GM12878 (cell line): ENCODE measurements around the gene EXOSC10. TPM values are rescaled to one million over a fixed set of nuclear protein-coding genes. Genes with fewer than 3 reads are reported as not detected.
"Not testable (repeated sequence)": the region's sequence is repeated elsewhere in the genome, so short reads cannot be mapped to it uniquely, and the experiment has no call there.

ENCODE experiments used
- ATAC-seq: fragments of 200-7000 bp; cut with Tn5 transposase; 3 replicates; pipeline ENCODE4 v1.9.1; 2020; ENCODE audit warnings: mild to moderate bottlenecking, moderate library complexity
- BruUV-seq: library from RNA; stranded (reverse); fragments of 400-500 nt; replicated peaks from 2 replicates; lab custom pipeline; 2021; lab: Mats Ljungman, UMichigan
- CTCF ChIA-PET: fragments of 300-600 bp; sonication (Branson Sonifier 250); formaldehyde crosslinking; extraction: SDS; loops from one replicate; lab custom pipeline; 2021; ENCODE audit warnings: inconsistent platforms; lab: Yijun Ruan, JAX
- POLR2A ChIA-PET: fragments of 350-600 bp; formaldehyde crosslinking; extraction: SDS; loops from one replicate; lab custom pipeline; 2021; ENCODE audit warnings: inconsistent platforms; lab: Charles Lee
- RAD21 ChIA-PET: fragments of 300-600 bp; sonication (Branson Sonifier 250); formaldehyde crosslinking; loops from one replicate; lab custom pipeline; 2023; ENCODE audit warnings: antibody characterized with exemption; ENCODE audit not compliant: unreplicated experiment; lab: Charles Lee
- SMC1A ChIA-PET: fragments of 300-600 bp; sonication (Branson Sonifier 250); formaldehyde crosslinking; loops from one replicate; lab custom pipeline; 2023; ENCODE audit not compliant: unreplicated experiment, uncharacterized antibody; lab: Charles Lee
- DNase-seq: peaks from one replicate; pipeline ENCODE4 v3.0.0-alpha.2; 2011; ENCODE audit warnings: low read depth, low spot score
- FAIRE-seq: peaks from 3 replicates; lab custom pipeline; 2011; peaks lifted over from hg19 to GRCh38; lab: Jason Lieb, UNC
- H2AFZ ChIP-seq: 2 replicates; pipeline ENCODE4 v1.6.0; 2011; ENCODE audit warnings: low read depth, low read length, control low read depth; ENCODE audit not compliant: control insufficient read depth
- H3K27ac ChIP-seq: 2 replicates; pipeline ENCODE4 v1.5.1; 2011; ENCODE audit warnings: control low read depth; ENCODE audit not compliant: control insufficient read depth, insufficient read depth
- H3K27me3 ChIP-seq, 2 experiments: replicated peaks in 1 of 2; 2 replicates each; pipeline versions ENCODE4 v1.6.0 to v1.6.1; 2011; ENCODE audit warnings: low read length in 1 of 2; ENCODE audit not compliant: control insufficient read depth in 2 of 2, insufficient read depth in 2 of 2
- H3K36me3 ChIP-seq, 2 experiments: 2 replicates each; pipeline ENCODE4 v1.5.1; 2011; ENCODE audit warnings: low read length in 1 of 2; ENCODE audit not compliant: control insufficient read depth in 2 of 2, insufficient read depth in 2 of 2
- H3K4me1 ChIP-seq: 2 replicates; pipeline ENCODE4 v1.6.1; 2011; ENCODE audit warnings: mild to moderate bottlenecking, low read length, moderate library complexity, mixed read lengths; ENCODE audit not compliant: control insufficient read depth, insufficient read depth
- H3K4me2 ChIP-seq: 2 replicates; pipeline ENCODE4 v1.6.0; 2011; ENCODE audit warnings: control low read depth; ENCODE audit not compliant: control insufficient read depth, insufficient read depth
- H3K4me3 ChIP-seq: fragments of 200-600 bp; sonication (generic); 2 replicates; pipeline ENCODE4 v1.5.1; 2016
- H3K79me2 ChIP-seq: 2 replicates; pipeline ENCODE4 v1.6.0; 2011; ENCODE audit warnings: low read length; ENCODE audit not compliant: control insufficient read depth, insufficient read depth
- H3K9ac ChIP-seq: 2 replicates; pipeline ENCODE4 v1.8.0; 2011; ENCODE audit warnings: low read length, control low read depth, mixed read lengths; ENCODE audit not compliant: control insufficient read depth, insufficient read depth
- H3K9me3 ChIP-seq: replicated peaks from 3 replicates; pipeline ENCODE4 v1.5.1; 2011; ENCODE audit warnings: mild to moderate bottlenecking, low read length; ENCODE audit not compliant: control insufficient read depth, insufficient read depth
- H4K20me1 ChIP-seq: 2 replicates; pipeline ENCODE4 v1.6.0; 2011; ENCODE audit not compliant: control insufficient read depth, insufficient read depth
- CBFB ChIP-seq: IDR thresholded peaks from 2 replicates; pipeline ENCODE4 v1.6.1; 2016; ENCODE audit warnings: antibody characterized with exemption, low read depth
- EED ChIP-seq: sonication (generic); IDR thresholded peaks from 2 replicates; pipeline ENCODE4 v1.6.1; 2016; ENCODE audit warnings: antibody characterized with exemption, low read depth
- GABPA ChIP-seq: IDR thresholded peaks from 2 replicates; pipeline ENCODE4 v1.6.1; 2014; ENCODE audit warnings: antibody characterized with exemption, low read depth, mild to moderate bottlenecking, inconsistent platforms
- IKZF1 ChIP-seq: fragments of 450-650 bp; conservative IDR thresholded peaks from 2 replicates; pipeline ENCODE4 v1.6.1; 2017; ENCODE audit warnings: antibody characterized with exemption, mild to moderate bottlenecking
- IRF4 ChIP-seq: IDR thresholded peaks from 2 replicates; pipeline ENCODE4 v1.6.1; 2011; ENCODE audit warnings: low read depth, low read length
- YY1 ChIP-seq: IDR thresholded peaks from 2 replicates; pipeline ENCODE4 v1.6.1; 2011; ENCODE audit warnings: low read depth, mild to moderate bottlenecking, low read length
- ZNF24 ChIP-seq: fragments of 450-650 bp; IDR thresholded peaks from 2 replicates; pipeline ENCODE4 v1.6.1; 2017; ENCODE audit warnings: antibody characterized with exemption, mild to moderate bottlenecking
- WGBS: methylation state at CpG from one replicate; pipeline ENCODE4 v1.1.6; 2016; ENCODE audit warnings: low lambda C conversion rate; ENCODE audit not compliant: insufficient replicate concordance, insufficient coverage; ENCODE audit errors: missing lambda C conversion rate; 5-methylcytosine and 5-hydroxymethylcytosine counted together
- in situ Hi-C: fragments of 300-500 bp; cut with MboI; formaldehyde crosslinking; loops from 9 replicates; pipeline ENCODE4 v1.14.3; 2018; ENCODE audit warnings: mixed read lengths
- intact Hi-C: fragments of 100-400 bp; cut with micrococcal nuclease; formaldehyde crosslinking; loops from one replicate; pipeline ENCODE4 v1.14.2; 2022; ENCODE audit not compliant: unreplicated experiment
- polyA plus RNA-seq, 11 experiments: library from polyadenylated mRNA; depleted of rRNA in 4 of 11; unstranded in 6 of 11; stranded (reverse) in 5 of 11; fragments of >200 nt; fragmentation: Nextera tagmentation in 4 of 11; fragmentation: Illumina TruSeq in 1 of 11; extraction: Ambion mirVana in 4 of 11; extraction: Trizol in 1 of 11; gene quantifications; 1 replicate in 1 of 11; 2 replicates in 10 of 11; pipeline versions ENCODE4 v1.2.1 to v1.2.3, GENCODE V29; 2011 to 2016; ENCODE audit warnings: inconsistent platforms in 2 of 11, missing spikeins in 2 of 11, low read depth in 1 of 11
- total RNA-seq, 4 experiments: library from RNA; depleted of rRNA in 3 of 4; stranded (reverse); fragments of >200 nt in 3 of 4; fragmentation: Illumina TruSeq in 1 of 4; extraction: Trizol in 1 of 4; gene quantifications; 2 replicates each; pipeline versions ENCODE4 v1.2.1 to v1.2.3, GENCODE V29; 2013 to 2021
- TF ChIP-seq, protein P1 (sequence below): fragments of 450-650 bp; IDR thresholded peaks from 2 replicates; pipeline ENCODE4 v1.6.1; 2017; ENCODE audit warnings: mild to moderate bottlenecking, moderate library complexity

The EXOSC10 gene
- total and polyA plus RNA-seq, 10 of the 15 experiments (the other 5 are each of a cell fraction or from before 2014, with no cell fraction given): 16.2 to 86.5 (median 66.4) TPM

DNA sequence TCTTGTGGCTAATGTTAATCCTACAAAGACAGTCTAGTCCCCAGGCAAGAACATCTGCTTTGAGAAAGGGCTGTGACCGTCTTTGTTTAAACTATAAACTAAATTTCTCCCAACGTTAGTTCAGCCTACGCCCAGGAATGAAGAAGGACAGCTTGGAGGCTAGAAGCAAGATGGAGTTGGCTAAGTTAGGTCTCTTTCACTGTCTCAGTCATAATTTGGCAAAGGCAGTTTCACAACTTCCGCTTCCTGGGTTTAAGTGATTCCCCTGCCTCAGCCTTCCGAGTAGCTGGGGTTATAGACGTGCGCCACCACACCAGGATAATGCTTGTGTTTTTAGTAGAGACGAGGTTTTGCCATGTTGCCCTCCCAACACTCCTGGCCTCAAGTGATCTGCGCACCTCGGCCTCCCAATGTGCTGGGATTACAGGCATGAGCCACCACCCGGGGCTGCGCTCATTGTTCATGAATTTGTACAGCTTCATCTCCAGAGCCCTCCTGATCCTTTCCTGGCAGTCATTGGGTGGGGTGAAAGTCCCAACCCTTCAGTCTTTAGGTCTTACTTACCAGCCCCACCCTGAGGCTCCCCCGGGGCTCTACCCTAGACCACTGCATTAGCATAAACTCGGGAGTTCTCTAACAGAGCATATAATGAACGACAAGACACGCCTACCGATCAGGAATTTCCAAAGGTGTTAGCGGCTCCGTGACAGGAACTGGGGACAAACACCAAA is 47.7 kb downstream of the EXOSC10 start:
- ChIA-PET POLR2A (interaction anchor here (0.7 kb wide), 1 partner anchor 984 kb away, joined by 3 read pairs; no protein-coding TSS in a partner anchor), RAD21 (no interaction called here), SMC1A (interaction anchor here (0.6 to 1.2 kb wide), 2 partner anchors 14 to 50 kb away, joined by 3 read pairs; no protein-coding TSS in a partner anchor), CTCF (interaction anchor here (3.3 kb wide), 1 partner anchor 14 kb away, joined by 15 read pairs; no protein-coding TSS in a partner anchor)
- H3K4me3 ChIP-seq: no peak overlapping the region
- TF ChIP-seq YY1: 0 out of 2 replicates have a peak, but pooled peaks have one; percentile 49
- TF ChIP-seq GABPA: peak; percentile 44; the same call in 1 of the 2 replicates
- peak; percentile 18 for TF ChIP-seq EED
- TF ChIP-seq IRF4: no peak
- TF ChIP-seq, protein P1, sequence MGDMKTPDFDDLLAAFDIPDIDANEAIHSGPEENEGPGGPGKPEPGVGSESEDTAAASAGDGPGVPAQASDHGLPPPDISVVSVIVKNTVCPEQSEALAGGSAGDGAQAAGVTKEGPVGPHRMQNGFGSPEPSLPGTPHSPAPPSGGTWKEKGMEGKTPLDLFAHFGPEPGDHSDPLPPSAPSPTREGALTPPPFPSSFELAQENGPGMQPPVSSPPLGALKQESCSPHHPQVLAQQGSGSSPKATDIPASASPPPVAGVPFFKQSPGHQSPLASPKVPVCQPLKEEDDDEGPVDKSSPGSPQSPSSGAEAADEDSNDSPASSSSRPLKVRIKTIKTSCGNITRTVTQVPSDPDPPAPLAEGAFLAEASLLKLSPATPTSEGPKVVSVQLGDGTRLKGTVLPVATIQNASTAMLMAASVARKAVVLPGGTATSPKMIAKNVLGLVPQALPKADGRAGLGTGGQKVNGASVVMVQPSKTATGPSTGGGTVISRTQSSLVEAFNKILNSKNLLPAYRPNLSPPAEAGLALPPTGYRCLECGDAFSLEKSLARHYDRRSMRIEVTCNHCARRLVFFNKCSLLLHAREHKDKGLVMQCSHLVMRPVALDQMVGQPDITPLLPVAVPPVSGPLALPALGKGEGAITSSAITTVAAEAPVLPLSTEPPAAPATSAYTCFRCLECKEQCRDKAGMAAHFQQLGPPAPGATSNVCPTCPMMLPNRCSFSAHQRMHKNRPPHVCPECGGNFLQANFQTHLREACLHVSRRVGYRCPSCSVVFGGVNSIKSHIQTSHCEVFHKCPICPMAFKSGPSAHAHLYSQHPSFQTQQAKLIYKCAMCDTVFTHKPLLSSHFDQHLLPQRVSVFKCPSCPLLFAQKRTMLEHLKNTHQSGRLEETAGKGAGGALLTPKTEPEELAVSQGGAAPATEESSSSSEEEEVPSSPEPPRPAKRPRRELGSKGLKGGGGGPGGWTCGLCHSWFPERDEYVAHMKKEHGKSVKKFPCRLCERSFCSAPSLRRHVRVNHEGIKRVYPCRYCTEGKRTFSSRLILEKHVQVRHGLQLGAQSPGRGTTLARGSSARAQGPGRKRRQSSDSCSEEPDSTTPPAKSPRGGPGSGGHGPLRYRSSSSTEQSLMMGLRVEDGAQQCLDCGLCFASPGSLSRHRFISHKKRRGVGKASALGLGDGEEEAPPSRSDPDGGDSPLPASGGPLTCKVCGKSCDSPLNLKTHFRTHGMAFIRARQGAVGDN: 0 out of 2 replicates have a peak, but pooled peaks have one; percentile 29
- 0 out of 2 replicates have a peak, but pooled peaks have one; percentile 22 for TF ChIP-seq CBFB
- no peak for TF ChIP-seq IKZF1
- TF ChIP-seq ZNF24: no peak
- in situ Hi-C loops: no loop called here
- 0 out of 2 replicates have a peak overlapping the region, but pooled peaks have one; percentile 26 for H3K27ac ChIP-seq
- peaks cover 4% of the 10 kb centered on the region in 2 experiments; a peak in 3 of 4 replicates for H3K36me3 ChIP-seq
- peak overlapping the region; percentile 81 for H2AFZ ChIP-seq
- intact Hi-C loops: no loop called here
- peaks cover 12% of the 10 kb centered on the region for H3K4me1 ChIP-seq
- H3K27me3 ChIP-seq: no peaks in the 10 kb centered on the region
- H3K79me2 ChIP-seq: no peaks in the 10 kb centered on the region
- peak overlapping the region; percentile 2; the same call in 1 of the 2 replicates for H3K4me2 ChIP-seq
- H3K9ac ChIP-seq: no peak overlapping the region
- H4K20me1 ChIP-seq: no peaks in the 10 kb centered on the region
- FAIRE-seq (peak; percentile 69), ATAC-seq (peak; percentile 58), DNase-seq (no peak)
- 44% methylated on average over 19 of the region's 19 CpGs for WGBS
- no TSS peak for BruUV-seq
- H3K9me3 ChIP-seq: no peaks in the 10 kb centered on the region

DNA sequence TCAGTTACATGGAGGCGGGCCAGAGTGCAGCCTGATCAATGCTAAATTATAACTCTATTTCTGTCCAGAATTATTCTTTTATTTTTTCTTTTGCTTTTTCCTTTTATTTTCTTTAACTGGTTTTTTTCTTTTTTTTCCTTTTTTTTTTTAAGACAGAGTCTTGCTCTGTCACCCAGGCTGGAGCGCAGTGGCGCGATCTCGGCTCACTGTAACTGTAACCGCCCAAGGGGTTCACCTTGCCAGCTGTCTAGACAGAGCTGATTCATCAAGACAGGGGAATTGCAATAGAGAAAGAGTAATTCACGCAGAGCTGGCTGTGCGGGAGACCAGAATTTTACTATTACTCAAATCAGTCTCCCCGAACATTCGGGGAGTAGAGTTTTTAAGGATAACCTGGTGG is 48.5 kb downstream of the EXOSC10 start:
- H4K20me1 ChIP-seq, H3K27me3 ChIP-seq, DNase-seq, H3K4me3 ChIP-seq, H3K27ac ChIP-seq, H3K79me2 ChIP-seq, H3K9ac ChIP-seq, H3K4me2 ChIP-seq, RAD21 ChIA-PET, H3K36me3 ChIP-seq, BruUV-seq, H3K9me3 ChIP-seq, in situ Hi-C loops, intact Hi-C loops, ATAC-seq, FAIRE-seq: not testable (repeated sequence)
- Histone ChIP-seq H2AFZ (peak overlapping the region; percentile 81; the same call in 1 of the 2 replicates), H3K4me1 (peaks cover 12% of the 10 kb centered on the region)
- ChIA-PET CTCF (interaction anchor here (3.3 kb wide), 1 partner anchor 14 kb away, joined by 15 read pairs; no protein-coding TSS in a partner anchor), POLR2A (interaction anchor here (0.7 kb wide), 1 partner anchor 985 kb away, joined by 3 read pairs; no protein-coding TSS in a partner anchor), SMC1A (interaction anchor here (1.2 kb wide), 1 partner anchor 13 kb away, joined by 3 read pairs; no protein-coding TSS in a partner anchor)
- 84% methylated on average over 10 of the region's 10 CpGs for WGBS
